AML-193 (cell line): ENCODE results near the gene MGAM2.

ENCODE experiments used
- DNase-seq, 2 experiments: peaks; one replicate each; lab custom pipeline; 2025; lab: John Stamatoyannopoulos, UW

MGAM2 gene

DNA sequence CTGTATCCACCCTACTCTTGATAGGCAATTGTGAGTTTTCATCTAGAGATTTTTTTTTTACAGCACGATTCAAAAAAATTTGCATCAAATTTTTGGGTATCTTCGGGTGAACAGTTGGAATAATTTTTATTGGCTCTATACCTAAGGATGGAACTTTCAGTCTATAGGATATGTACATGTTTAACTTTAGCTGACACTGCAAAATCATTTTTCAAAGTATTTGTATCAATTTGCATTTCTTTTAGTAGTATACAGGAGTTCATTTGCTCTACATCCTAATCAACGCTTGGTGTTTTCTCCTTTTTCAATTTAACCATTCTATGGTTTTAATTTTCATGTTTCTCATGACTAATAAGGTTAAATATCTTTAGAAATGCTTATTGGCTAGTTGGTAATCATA is 11.7 kb downstream of the MGAM2 start:
- DNase-seq, result no peak

DNA sequence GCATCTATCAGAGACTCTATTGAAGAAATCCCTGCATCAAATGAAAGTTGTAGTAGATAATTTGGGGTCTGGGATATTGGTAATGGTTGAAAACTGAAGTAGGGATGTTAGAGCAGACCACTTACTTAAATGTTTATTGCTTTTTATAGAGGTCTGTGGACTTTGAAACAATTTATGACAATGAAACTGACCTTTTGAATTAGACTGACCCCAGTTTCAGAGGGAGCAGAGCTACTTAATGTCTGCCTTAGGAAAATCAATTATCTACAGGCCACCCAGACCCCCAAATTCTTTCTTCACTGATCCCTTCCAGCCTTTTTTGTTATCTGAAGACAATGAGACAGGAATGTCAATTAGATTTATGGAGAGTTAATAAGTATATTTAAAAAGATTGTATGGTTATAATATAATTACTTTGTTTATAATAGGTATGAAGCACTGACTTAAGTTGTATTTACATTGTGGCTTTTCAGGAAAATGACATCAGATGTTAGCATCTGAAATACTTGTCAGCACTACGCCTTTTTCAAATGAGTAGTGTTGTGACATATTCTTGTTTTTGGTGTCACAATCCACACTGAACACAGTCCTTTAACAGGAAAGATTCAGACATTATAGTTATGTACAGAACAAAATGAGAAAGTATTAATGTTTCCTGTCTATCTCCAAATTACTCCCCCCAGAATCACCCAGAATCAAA is 13.9 kb downstream of the MGAM2 start:
- no peak for DNase-seq

DNA sequence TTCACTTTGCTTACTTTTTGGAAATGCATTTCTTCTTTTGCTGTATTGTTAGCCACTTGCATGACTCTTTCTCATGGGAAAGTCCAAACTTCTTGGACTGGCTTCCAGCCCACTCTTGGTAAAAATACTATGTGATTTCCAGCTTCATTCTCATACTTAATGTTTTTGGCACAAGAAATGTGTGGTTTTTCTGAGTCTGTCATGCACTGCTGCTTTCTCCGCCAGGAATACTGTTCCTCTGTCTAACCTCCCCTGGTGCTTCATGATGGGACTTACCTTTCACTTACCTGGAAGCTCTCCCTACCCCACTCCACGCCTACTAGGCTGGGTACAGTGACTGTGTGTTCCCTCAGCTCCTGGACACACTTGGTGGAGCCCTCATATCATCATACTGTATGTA is 18.7 kb downstream of the MGAM2 start:
- no peak for DNase-seq

DNA sequence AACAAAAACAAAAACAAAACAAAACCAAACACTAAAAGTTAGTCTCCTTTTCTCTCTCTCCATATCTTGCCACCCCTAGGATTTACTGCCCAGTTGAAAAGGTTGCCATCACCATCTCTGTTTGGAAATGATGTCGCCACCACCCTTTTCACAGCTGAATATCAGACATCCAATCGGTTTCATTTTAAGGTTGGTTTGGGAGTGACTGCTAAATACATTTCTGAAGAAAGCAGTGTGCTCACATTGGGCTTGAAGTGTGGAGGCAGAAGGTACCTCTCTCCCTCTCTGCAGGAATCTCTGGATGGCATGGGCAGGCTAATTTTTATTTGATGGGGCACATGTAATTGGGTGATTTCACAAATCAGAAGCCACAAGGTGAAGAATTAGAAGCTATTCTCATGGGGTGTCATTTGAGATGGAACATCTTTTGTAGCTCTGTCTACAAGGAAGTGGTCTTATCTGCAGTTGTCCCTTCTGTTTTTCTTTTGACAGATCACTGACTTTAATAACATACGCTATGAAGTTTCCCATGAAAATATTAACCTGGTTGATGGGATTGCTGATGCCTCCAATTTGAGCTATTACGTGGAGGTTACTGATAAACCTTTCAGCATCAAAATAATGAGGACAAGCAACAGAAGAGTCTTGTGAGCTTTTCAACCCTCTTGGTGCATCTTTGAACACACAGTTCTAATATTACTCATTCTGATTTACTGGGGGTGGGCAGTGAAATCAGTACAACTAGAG is 20.1 kb downstream of the MGAM2 start:
- no peak for DNase-seq

DNA sequence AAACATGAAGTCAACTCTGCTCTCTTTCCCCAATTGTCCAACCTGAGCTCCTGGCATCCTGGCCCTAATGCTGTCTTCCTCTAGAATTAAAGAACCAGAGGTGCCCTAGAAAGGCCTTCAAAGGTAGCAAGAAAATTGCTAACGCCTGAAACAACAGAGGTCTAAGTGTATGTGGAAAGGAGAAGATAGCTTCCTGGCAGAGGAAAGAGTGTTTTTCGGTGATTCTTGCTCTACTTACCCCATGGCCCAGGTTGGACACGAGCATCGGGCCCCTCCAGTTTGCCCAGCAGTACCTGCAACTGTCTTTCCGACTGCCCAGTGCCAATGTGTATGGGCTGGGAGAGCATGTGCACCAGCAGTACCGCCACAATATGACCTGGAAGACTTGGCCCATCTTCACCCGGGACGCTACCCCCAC is 22.2 kb downstream of the MGAM2 start:
- no peak for DNase-seq

DNA sequence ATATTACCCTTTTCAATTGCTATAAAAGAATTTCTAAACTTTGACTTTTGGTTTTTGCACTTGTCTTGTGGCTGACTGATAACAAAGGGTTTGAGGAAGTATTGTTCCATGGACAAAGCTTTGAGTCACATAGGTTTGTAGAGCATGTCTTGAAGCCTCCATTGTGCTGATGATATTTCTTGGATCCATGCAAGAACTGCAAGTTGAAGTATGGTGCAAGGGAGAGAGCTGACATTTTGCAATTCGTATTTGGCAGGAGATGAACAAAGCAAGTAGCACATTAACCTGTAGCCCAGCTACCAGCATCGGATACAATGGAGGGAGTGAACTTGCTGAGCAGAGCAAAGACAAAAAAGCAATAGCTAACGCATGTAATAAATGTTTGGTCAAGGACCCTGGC is 23.4 kb downstream of the MGAM2 start:
- DNase-seq, result peak; percentile 35 to 41

- DNase-seq, result no peak
Observed at GRCh38 chr7:142138996-142139395, 27.5 kb downstream of the MGAM2 start.

DNA sequence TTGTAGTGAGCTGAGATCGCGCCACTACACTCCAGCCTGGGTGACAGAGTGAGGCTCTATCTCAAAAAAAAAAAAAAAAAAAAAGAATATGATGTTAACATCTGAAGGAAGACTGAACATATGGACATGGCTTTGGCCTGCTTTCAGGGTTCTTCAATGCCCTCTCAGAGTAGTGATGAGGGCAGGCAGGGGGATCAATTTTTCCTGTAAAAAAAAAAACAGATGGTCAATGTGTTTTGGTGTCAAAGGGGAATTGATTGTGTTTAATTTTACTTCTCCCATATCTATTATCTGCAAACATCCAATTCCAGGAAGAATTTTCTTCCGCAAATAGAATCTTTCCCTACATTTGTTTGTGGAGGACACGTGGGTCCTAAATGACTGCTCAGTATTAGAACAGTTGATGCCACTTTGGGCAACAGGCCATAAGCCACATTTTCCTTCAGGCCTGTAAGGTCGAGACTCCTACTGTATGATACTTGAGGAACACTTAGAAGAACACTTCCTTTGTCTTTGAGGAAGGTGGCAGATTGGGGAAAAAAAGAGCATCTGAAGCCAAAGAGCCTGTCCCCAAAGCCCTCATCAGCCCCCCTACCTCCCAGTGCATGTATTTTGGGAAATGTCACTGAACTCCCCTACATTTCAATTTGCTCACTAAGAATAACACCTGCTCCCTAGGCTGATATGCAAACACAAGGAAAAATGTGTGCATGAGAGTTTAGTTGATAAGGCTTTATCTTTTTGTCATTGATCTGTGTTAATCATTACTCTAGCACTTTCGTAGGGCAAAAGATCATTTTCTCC is 28.3 kb downstream of the MGAM2 start:
- no peak for DNase-seq

- no peak for DNase-seq
Observed at GRCh38 chr7:142140401-142140959, 29.0 kb downstream of the MGAM2 start.

- no peak for DNase-seq
Observed at GRCh38 chr7:142142702-142143101, 31.2 kb downstream of the MGAM2 start.

GRCh38 chr7:142146124-142146523 is 34.6 kb downstream of the MGAM2 start:
- DNase-seq, result no peak

DNA sequence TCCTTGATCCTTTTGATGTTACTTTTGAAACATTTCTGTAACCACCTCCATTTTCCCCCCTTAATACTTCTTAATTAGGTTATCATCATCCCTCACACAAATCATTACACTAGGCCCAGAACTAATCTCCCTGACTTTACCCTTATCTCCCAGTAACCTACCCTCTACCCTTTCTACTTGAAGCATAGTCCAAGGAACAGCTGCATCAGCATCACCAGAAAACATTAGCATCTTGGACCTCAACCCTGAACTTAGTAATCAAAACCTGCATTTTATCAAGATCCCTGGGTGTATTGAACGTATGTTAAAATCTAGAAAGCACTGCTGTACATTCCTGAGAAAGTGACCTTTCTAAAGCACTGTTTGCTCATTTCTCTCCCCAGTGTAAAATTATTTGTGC is 38.8 kb downstream of the MGAM2 start:
- DNase-seq, result no peak

DNA sequence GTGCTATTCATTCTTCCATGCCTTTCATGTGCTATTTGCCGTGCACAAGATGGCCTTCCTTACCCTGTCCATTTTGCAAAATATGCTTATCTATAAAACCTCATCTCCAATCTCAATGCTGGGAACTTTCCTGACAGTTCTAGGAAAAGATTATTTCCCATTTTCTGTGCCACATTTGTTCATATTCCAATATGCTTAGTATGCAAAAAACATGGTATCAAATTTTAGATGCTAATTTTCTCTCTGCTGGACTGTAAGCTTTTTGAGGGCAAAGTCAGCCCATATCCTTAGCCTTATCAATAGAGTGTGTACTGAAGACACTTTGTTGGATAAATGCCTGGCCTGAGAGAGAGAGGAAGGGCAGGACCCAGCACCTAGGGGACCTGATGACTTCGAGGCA is 39.4 kb downstream of the MGAM2 start:
- no peak for DNase-seq

DNA sequence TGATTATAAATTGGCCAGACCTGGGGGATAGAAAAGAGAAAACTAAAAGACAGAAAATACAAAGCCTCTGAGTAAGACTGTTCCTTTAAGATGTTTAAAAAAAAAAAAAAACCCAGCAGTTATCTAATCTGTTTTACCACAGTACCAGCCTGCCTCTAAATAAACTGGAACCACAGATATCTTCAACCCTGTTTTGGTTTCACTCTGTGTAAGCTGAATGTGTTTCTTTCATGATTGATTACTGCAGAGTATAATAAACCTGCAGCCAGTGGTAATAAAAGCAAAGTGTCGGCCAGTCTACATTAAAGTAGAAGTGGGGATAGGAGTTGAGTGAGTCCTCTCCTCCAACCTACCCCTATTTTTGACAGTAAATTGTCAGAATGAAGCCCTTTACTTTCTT is 40.6 kb downstream of the MGAM2 start:
- DNase-seq, result no peak

GRCh38 chr7:142153400-142153799 is 41.9 kb downstream of the MGAM2 start:
- peak in 1 of 2 experiments; percentile 31 for DNase-seq

DNA sequence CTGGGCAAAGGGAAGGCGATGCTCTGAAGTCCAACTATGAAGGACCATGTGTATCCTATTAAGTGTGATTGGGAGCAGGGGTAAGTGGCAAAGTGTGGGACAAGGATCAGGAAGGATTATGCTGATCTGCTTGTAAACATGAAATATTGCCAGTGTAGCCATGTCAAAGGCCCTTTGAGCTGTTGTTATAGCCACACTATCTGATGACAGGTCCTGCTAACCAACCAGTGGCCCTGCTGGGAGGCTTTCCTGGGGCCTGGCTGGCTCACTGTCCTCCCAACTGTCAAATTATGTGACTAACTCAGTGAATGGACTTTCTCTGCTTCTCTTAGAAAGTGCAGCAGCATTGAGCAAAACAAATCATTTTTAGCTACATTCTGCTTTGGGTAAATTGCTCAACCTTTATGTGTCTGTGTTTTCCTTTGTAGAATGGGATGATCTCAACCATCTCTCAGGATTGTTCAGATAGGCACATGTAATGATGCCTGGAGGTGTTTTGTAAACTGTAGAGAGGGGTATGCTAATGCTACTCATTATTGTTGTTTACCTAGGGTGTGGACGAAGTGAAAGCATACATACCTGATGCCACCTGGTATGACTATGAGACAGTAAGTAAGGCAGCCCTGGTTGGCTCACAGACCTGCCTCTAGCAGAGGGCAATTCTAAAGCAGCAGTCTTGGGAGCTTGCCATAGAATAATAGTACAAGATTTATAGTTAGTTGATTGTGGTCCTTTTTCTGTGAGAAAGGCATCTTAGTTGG is 47.4 kb downstream of the MGAM2 start:
- no peak for DNase-seq

DNA sequence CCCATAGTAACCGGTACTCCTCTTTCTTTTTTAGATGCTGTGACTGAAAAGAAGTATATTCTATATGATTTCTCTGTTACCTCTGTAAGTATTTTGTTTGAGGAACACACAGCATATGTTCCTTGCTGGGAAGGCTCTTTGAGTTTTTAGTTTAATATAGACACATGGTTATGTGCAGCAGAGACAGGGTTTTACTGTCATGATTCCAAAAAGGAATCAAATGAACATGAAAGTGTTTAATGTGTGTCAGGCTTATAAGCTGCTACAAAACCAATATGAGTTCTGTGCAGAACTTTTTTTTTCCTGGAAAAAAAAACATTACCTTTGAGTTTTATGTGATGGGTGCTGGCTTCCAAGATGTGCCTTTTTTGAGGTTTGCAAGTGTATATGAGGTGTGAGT is 50.4 kb downstream of the MGAM2 start:
- DNase-seq, result no peak

GRCh38 chr7:142168746-142169145 is 57.2 kb downstream of the MGAM2 start:
- DNase-seq, result no peak

GRCh38 chr7:142172932-142173331 is 61.4 kb downstream of the MGAM2 start:
- DNase-seq, result no peak

DNA sequence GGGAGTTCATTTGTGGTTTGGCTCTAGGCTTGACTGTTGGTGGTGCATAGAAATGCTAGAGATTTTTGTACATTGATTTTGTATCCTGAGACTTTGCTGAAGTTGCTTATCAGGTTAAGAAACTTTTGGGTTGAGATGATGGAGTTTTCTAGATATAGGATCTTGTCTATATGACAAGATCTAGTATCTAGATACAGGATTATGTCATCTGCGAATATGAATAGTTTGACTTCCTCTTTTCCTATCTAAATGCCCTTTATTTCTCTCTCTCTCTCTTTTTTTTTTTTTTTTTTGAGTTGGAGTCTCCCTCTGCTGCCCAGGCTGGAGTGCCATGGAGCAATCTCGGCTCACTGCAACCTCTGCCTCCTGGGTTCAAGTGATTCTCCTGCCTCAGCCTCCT is 62.9 kb downstream of the MGAM2 start:
- DNase-seq, result peak; percentile 15 to 23

GRCh38 chr7:142175594-142175993 is 64.1 kb downstream of the MGAM2 start:
- no peak for DNase-seq

DNA sequence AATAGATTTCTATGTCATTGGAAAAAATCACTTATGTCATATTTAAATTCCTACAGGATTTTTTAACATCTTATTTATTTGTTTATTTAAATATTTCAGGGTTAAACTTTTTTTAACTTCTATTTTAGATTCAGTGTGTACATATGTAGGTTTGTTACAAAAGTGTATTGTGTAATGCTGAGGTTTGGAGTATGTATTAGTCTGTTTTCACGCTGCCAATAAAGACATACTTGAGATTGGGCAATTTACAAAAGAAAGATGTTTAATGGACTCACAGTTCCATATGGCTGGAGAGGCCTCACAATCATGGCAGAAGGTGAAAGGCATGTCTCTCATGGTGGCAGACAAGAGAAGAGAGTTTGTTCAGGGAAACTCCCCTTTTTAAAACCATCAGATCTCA is 65.4 kb downstream of the MGAM2 start:
- peak; percentile 27 to 31 for DNase-seq
